HL-60 (cell line): Measurements from ENCODE around the gene MRPS26.

Source experiments
- POLR2AphosphoS5 ChIP-seq: IDR thresholded peaks from 2 replicates; pipeline ENCODE4 v1.6.1; 2012; ENCODE audit warnings: low read depth
- TF ChIP-seq, protein P1 (sequence below): IDR thresholded peaks from one replicate; pipeline ENCODE4 v1.5.1; 2011; ENCODE audit warnings: low read length, control low read depth, inconsistent platforms; ENCODE audit not compliant: insufficient read depth

DNA sequence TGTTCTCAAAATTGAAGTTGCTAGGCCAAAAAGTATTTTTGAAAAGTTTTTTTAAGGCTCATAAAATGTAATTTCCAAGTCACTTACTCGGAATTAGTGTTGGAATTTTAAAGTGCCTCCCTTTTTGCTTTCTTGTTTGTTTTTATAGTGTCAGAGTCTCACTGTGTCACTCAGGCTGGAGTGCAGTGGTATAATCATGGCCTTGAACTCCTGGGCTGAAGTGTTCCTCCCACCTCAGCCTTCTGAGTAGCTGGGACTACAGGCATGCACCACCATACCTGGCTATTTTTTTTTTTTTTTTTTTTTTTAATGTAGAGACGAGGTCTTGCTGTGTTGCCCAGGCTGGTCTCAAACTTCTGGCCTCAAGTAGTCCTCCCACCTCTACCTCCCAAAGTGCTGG lies 42.4 kb upstream of the MRPS26 start:
- TF ChIP-seq, protein P1, sequence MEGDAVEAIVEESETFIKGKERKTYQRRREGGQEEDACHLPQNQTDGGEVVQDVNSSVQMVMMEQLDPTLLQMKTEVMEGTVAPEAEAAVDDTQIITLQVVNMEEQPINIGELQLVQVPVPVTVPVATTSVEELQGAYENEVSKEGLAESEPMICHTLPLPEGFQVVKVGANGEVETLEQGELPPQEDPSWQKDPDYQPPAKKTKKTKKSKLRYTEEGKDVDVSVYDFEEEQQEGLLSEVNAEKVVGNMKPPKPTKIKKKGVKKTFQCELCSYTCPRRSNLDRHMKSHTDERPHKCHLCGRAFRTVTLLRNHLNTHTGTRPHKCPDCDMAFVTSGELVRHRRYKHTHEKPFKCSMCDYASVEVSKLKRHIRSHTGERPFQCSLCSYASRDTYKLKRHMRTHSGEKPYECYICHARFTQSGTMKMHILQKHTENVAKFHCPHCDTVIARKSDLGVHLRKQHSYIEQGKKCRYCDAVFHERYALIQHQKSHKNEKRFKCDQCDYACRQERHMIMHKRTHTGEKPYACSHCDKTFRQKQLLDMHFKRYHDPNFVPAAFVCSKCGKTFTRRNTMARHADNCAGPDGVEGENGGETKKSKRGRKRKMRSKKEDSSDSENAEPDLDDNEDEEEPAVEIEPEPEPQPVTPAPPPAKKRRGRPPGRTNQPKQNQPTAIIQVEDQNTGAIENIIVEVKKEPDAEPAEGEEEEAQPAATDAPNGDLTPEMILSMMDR: no peak
- TF ChIP-seq POLR2AphosphoS5: no peak
